ENCODE measurements around the gene FOXL2. TPM values are rescaled to one million over a fixed set of nuclear protein-coding genes. Genes with fewer than 3 reads are reported as not detected.
A peak's percentile ranks its signal among the peaks of the same experiment; 100 is the strongest.

FOXL2 gene
- total RNA-seq, 4 donors from 2014 or later, result not detected

GRCh38 chr3:138947495-138948121, 671 bp upstream of the FOXL2 start:
- DNase-seq, result no peak
- H3K27ac ChIP-seq, result no peak overlapping the region
- H3K4me1 ChIP-seq, result peaks cover 30 to 43% of the 10 kb centered on the region in 2 donors
- TF ChIP-seq POLR2A (IDR thresholded peaks at IDR 0.05) (no peak), CTCF (IDR thresholded peaks at IDR 0.05) (no peak)
- H3K9me3 ChIP-seq, result no peaks in the 10 kb centered on the region
- peaks cover 65% of the 10 kb centered on the region for H3K27me3 ChIP-seq
- peak overlapping the region in 1 of 3 donors; percentile 21 for H3K4me3 ChIP-seq (replicated peaks in 1 of 3)
- no peaks in the 10 kb centered on the region for H3K36me3 ChIP-seq
- 32 to 39% methylated on average over 15 to 21 of the region's 21 CpGs for WGBS, 2 donors
- intact Hi-C loops (cut with DNase I), result no loop called here

GRCh38 chr3:138945709-138946662, 951 bp downstream of the FOXL2 start:
- Histone ChIP-seq H3K27ac (no peak overlapping the region), H3K9me3 (no peaks in the 10 kb centered on the region), H3K4me3 (replicated peaks in 1 of 3) (peak overlapping the region in 1 of 3 donors; percentile 21), H3K4me1 (peaks cover 30 to 43% of the 10 kb centered on the region in 2 donors), H3K27me3 (peaks cover 80% of the 10 kb centered on the region), H3K36me3 (no peaks in the 10 kb centered on the region)
- 0 to 3% methylated on average over 9 to 21 of the region's 120 CpGs for WGBS, 2 donors
- intact Hi-C loops (cut with DNase I), result no loop called here
- DNase-seq, result no peak
- TF ChIP-seq CTCF (IDR thresholded peaks at IDR 0.05) (no peak), POLR2A (IDR thresholded peaks at IDR 0.05) (no peak)

- intact Hi-C loops (cut with DNase I), result no loop called here
- Histone ChIP-seq H3K4me1 (peaks cover 27 to 38% of the 10 kb centered on the region in 2 donors), H3K27ac (no peak overlapping the region), H3K9me3 (no peaks in the 10 kb centered on the region), H3K4me3 (replicated peaks in 1 of 3) (no peak overlapping the region), H3K36me3 (no peaks in the 10 kb centered on the region), H3K27me3 (peaks cover 82% of the 10 kb centered on the region)
- TF ChIP-seq POLR2A (IDR thresholded peaks at IDR 0.05) (no peak), CTCF (IDR thresholded peaks at IDR 0.05) (no peak)
- 5 to 6% methylated on average over 38 to 55 of the region's 80 CpGs for WGBS, 2 donors
- peak; percentile 35 to 36 for DNase-seq
These were observed 1.8 kb downstream of the FOXL2 start for GRCh38 chr3:138944929-138945708.

- Histone ChIP-seq H3K27me3 (peaks cover 83% of the 10 kb centered on the region), H3K4me1 (peaks cover 22 to 37% of the 10 kb centered on the region in 2 donors), H3K27ac (no peak overlapping the region), H3K36me3 (no peaks in the 10 kb centered on the region), H3K9me3 (no peaks in the 10 kb centered on the region), H3K4me3 (replicated peaks in 1 of 3) (no peak overlapping the region)
- TF ChIP-seq CTCF (IDR thresholded peaks at IDR 0.05), result no peak
- no peak for TF ChIP-seq POLR2A (IDR thresholded peaks at IDR 0.05)
- WGBS, 2 donors, result 16 to 17% methylated on average over 12 of the region's 12 CpGs
- no peak for DNase-seq
- intact Hi-C loops (cut with DNase I), result no loop called here
These were observed 2.3 kb downstream of the FOXL2 start for GRCh38 chr3:138944654-138944928.

Measured in thyroid gland (tissue), 4 donors.